HuH-7.5 (cell line): ENCODE data around the gene CCDC77.

ENCODE experiments used
- DNase-seq: peaks from one replicate; pipeline ENCODE4 v3.0.0; 2011; ENCODE audit warnings: low spot score

The CCDC77 gene

DNA sequence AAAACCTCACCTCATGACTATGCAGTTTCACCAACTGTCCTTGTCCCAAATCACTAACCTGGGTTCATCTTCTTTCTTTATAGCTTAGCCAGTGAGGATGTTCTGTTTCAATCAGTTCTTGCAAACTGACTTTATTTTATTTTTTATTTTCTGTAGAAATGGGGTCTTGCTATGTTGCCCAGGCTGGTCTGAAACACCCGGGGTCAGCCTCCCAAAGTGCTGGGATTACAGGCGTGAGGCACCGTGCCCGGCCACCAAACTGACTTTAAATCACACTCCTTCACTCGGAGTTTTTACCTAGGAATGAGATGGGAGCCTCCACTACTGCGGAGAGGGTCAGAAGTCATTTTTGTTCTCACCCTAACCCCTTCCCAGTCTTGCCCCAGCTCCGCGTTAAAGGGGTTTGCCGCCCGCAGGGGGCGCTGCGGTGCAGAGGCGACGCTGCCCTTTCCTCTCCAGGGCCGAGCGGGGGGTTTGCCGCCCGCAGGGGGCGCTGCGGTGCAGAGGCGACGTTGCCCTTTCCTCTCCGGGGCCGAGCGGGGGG lies 51.3 kb downstream of the CCDC77 start:
- no peak for DNase-seq

DNA sequence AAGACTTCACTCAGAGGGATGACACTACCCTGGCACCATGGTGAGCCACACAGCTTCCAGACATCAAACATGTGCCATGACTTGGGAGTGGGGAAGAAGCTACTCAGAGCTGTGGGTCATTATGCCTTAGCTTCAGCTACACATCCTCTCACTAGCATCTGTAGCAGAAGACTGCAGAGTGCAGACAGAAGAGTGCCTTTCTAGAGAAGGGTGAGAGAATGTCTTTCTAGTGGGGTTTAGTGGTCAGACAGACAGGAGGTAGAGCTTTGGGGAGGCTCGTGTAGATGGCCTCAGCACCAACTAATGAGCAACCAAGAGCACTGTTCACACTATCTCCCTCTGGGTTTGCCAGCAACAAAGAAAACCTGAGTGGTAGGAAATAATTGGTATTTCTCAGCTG lies 53.4 kb downstream of the CCDC77 start:
- no peak for DNase-seq

DNA sequence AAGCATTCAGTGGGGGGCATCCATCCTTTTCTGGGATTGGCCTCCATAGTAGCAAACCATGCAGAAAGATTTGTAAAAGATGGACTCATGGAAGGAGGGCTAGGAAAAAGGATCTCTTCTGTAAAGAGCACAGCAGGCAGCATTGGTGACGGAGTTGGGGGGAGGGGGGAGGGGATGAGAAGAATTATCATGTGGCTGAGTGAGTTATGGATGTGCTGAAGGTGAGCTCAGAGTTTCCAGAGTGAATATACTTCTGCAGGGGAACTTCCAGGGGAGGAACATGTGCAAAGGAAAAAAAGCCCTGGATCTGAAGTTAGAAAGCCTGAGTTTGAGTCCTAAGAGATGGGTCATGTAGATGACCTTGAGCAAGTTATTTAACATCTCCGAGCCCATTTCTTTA lies 54.4 kb downstream of the CCDC77 start:
- DNase-seq: no peak

DNA sequence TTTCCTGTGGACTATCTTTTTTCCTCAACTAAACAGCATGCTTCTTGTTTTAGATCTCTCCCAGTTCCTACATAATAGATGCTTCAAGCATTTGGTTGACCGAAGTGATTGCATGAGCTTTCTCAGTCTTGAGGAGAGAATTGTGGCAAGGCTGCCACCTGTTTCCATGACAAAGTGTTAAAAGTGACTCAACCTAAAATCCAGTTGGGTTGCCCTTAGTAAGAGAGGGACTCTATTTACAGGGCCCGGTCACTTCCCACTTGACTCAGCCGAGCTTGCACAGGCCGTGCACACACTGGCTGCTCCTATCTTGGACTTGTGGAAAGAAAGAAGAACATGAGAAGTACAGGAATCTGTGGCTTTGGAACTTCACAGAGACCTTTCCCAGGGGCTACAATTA lies 56.2 kb downstream of the CCDC77 start:
- no peak for DNase-seq

DNA sequence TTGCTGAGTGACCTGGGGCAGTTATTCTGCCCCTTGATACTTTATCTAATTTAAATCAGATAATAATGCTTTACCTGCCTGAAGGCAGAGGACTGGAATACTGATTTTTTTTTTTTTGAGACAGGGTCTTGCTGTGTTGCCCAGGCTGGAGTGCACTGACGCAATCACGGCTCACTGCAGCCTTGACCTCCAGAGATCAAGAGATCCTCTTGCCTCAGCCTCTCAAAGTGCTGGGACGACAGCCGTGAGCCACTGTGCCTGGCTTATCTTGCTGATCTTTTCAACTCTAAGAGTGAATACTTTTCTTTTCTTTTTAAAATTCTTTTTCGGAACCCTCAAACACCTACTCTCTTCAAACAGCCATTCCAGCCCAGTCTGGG lies 57.6 kb downstream of the CCDC77 start:
- DNase-seq: no peak

DNA sequence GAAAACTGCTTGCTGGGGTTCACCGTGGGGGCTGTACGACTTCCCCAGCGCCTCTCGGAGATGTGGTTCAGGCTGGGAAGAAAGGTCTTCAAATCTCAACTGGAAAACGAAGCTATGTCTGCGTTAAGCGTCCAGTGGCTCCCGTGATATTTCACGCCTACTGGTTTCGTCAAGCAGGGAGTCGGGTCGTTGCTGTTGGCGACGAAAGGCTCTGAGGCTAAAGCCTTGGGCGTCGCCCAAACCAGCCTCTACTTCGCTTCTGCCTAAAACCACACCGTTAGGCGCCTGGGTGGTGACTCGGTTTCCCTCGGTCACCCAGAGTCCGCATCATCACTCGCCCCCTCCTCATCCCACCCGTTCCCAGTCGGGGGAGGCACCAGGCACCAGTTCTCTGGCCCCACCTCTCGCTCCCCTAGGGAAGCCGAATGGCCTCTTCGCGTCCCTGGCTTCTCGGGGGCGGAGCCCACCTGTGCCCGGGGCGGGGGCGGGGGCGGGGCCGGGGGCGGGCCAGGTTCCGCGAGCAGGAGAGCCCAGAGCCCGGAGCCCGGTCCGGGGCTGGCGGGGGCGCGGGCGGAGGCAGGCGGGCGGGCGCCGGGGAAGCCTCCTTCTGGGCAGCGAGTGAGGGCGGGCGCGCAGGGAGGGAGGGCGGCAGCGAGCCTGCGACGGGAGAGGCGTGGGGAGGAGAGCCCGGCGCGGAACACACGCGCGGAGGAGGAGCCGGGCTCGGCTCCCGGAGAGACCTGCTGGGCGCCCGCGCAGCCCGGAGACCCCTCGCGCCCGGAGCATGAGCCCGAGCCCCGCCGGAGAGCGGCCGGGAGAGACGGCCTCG lies 58.2 kb downstream of the CCDC77 start, which contains the start of gene B4GALNT3:
TSS of gene B4GALNT3 (plus strand) at position 510 of the 829 bp plus-strand sequence. CDS start 438 bp downstream, outside the sequence.
- DNase-seq: peak; percentile 94

DNA sequence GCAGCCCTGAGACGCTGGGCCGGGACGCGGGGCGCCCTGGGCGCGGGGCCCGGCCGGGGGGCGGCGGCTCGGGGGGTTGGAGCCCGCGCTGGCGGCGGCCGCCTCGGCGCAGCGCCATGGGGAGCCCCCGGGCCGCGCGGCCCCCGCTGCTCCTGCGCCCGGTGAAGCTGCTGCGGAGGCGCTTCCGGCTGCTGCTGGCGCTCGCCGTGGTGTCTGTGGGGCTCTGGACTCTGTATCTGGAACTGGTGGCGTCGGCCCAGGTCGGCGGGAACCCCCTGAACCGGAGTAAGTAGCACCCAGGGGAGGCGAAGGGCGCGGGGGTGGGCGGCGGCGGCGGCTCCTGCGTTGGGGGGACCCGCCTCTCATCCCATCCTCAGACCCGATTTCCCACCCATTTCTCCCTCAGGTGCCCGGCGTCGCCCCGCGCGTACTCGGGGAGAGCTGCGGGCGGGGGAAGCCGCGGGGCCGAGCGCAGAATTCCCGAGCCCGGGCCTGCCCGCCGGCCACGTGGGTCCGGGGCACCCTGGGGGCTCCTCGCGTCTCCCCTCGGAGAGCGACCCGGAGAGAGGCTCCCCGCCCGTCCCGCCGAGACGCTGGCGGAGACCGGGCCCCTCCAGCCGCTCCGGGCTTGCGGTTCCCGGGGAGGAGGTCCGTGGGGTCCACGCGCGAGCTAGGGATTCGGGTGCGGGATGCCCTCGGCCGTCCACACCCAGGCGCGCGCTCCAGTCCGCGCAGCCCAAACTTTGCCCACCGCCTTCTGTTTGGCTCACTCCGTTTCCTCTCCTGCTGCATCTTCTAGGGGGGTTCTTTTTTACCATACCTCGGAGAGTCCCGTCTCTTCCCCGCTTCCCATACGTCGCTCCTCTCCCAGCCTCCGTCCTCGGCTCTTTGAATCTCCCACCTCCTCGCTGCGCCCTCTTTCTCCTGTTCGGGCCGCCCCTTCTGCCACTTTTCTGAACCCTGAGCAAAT lies 59.1 kb downstream of the CCDC77 start:
- DNase-seq: peak; percentile 59

DNA sequence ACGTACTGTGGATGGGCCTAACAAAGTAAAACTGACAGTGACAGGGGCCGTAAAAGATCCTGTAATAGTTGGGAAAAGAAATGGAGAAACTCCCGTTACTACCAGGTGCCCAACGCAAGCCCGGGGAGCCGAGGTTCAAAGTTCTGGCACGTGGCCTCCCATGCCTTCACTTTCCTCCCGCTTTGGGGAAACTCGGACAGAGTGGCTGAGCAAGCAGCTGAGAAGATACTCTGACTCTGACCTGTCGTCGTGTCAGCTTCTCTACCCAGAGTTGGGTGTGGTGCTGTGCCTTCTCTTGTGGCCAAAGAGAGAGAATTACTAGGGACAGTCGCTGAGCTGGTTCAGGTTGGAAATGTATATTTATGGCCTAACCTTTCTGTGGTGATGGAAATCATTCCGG lies 60.0 kb downstream of the CCDC77 start:
- no peak for DNase-seq

DNA sequence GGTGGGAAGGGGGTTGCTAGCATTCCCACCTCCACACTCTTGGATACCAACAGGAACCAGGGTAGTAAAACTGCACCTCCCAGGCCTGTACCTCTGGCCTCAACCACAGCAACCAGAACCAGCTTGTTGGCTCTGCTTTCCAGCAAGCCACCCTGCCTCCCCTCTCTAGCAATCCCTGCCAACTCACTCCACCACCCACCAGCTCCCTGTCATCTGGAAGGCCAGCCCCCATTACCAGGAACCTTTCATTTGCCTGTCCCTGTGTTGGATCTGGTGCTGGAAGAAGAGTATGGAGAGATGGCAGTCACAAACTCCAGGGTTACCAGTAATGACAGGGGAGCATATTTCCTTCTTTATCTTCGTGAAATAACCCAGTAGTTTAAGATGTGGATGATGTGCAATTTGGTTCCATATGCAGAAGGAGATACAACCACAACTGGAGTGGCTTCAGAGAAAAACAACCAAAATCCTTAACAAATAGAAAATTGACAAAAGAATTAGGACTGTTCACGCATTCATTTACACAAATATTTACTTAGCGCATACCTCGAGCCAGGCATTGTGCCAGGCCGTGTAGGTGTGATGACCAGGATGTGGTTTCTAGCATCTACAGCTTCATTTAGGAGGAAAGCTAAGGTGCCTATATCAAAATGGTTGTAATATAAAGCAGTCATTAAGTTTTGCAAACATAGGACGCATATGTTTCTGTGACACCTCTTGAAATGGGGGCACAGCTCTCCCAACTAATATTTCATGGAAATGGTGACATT lies 61.7 kb downstream of the CCDC77 start:
- peak; percentile 47 for DNase-seq

DNA sequence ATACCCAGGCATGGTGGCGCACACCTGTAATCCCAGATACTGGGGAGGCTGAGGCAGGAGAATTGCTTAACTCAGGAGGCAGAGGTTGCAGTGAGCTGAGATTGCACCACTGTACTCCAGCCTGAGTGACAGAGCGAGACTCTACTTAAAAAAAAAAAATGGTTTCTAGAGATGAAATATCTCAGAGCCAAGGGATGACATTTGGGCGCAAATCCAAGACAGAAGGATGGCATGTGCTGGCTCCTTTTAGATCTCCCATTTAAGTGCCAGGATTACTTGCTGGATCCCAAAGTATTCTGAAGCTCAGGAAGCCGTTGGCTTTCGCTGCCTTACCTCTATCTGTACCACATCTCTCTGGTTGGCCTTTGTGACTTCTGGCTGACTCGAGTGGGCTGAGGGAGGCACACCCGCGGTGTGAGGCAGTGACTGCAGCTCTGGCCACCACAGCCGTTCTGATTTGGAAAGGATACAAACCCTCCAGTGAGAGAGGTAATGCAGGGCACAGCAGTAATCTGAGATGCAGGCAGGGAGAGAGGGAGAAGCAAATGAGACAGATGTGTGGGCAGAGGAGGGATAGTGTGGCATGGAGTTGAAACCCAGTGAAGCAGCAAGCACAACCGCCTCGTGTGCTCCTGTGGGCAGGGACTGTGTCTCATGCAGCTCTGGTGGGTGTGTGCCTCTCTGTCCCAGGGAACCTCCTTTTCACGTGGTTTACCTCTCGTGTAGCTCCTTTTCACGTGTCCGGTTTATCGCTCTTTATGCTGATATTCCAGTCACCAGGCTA lies 63.2 kb downstream of the CCDC77 start:
- DNase-seq: no peak

DNA sequence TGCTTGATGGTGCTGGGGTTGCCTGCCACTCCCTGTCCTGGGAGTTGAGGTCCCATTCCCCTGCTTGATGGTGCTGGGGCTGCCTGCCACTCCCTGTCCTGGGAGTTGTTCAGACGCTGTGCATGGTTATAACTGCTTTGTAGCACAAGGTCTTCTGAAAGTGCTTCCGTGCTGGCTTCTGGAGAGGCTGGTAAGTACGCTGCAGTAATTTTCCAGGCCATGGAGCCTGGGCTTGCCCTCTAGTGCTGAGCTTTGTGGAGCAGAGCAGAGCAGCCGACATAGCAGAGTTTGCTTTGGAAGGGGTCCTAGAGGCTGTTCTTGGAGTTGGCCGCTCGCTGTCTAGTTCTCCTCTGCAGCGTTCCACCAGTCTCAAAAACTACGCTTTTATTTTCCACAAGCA lies 64.6 kb downstream of the CCDC77 start:
- DNase-seq: no peak

DNA sequence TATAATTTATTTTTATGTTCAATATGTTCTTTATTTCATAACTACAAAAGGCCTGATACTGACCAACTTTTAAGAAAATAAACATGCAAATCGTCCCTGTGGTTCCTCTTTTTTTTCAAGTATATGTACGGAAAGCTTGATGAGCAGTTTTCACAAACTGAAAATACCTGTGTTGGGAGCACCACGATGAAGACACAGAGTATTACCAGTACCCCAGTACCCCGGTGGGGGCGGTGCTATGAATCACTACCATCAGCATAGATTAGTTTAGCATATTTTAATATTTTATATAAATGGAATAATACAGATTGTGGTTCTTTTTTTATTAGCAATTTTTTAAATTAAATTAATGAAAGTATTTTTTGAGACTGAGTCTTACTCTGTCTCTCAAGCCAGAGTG lies 65.3 kb downstream of the CCDC77 start:
- no peak for DNase-seq

DNA sequence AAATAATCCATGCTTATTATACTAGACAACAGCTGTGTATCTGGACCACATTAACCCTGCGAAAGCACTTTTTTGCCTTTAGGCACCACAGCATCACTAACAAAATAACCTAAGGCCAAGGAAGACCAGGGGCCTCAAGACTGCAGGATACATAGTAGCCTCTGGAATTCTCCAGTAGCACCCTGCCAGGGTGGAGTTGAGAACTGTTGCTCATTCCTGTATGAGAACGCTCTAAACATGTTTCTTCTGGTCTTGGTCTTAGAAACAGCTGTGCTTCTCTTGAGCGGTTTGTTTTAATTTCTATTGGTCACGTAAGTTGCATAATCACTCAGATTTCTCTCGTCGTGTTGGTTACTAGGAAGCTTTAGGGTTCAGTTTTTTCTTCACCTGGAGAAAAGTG lies 66.1 kb downstream of the CCDC77 start:
- DNase-seq: no peak

DNA sequence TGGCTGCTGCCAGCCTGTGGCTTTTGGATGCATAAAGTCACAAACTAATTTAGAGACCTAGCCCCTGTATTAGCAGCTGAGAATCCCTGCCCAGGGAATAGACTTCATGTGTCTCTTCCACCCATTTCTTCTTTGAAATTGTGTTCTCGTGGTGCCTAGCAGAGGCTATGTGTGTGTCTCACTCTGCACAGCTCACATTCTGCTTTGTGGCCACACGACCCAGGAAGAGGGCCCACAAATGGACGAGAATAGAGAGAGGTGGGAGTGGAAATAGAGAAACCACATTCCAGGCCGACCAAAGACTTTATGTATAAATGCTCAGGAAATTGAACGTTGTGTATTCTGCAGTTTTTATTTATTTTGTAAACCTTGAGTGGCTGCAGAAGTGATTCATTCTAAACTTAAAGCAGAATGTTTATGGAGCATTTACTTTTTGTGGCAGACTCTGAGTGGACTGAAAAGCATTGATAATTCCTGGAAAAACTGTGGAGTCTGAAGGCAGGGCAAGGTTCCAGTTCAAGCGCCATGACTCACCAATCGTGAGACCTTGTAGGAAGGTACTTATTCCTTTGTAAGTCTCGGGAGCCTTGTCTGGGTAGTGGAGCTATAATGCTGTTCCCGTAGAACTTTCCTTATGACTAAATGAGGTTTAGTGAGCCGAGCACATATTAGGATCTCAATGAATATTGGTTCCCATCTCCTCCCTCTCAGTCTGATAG lies 67.4 kb downstream of the CCDC77 start:
- no peak for DNase-seq

DNA sequence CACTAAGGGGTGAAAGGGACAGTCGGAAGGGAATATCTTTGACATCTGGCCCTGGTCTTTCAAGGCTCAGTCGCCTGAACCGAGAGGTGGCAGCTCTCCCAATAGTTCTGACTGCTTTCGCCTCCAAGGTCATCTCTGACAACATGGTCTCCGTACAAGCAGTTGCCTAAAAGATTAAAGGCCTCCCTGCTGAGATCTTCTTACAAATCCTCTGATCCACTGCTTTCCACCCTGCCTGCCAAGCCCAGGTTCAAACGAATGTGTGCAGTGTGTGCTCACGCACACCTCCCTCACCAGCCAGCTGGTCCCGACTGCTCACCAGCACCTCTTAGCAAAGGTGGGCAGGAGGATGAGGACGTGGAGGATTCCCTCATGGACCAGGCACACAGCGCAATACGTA lies 68.7 kb downstream of the CCDC77 start:
- no peak for DNase-seq

DNA sequence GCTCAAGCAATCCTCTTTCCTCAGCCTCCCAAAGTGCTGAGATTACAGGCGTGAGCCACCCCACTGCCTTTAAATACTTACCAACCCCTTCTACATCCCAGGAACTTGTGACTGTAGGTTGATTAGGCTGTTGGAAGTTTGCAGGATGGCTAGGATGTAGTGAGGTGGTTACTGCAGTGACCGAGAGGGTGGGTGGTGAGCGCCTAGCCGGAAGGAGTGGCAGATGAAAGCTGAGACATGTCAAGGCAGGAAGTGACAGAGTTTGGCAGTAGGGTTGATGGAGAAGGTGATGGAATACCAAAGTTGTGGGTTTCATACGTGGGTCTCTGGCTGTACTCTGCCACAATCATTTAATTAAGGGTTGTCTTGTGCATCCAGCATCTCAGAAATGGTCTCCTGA lies 71.8 kb downstream of the CCDC77 start:
- no peak for DNase-seq

DNA sequence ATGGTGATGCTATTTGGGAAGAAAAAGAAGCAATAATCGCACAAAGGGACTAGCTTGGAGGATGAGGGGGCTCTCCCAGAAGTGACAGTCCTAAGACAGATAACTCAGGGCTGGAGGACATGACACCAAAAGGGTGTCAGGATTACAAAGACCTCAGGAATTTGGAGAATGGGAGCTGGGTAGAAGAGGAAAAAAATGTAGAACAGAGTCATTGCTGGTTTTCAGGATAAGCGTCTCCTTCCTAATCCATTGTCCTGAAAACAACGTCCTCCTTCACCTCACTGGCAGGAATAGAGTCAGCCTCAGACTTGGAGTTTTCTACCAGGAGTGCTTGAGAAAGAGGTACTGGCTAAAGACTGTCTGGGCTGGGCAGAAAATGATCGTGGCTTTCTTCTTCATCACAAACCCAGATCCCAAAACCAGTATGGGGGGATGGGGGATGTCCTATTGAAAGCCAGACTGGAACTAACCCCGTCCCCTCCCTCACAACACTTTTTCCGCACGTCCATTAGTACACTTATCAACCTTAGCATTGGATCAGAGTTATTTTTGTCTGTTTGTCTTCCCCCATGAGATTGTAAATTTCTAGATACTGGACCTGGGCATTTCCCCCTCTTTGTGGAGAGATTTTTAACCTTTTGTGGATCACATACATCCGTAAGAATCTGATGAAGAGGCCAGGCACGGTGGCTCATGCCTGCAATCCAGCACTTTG lies 72.6 kb downstream of the CCDC77 start:
- DNase-seq: no peak

DNA sequence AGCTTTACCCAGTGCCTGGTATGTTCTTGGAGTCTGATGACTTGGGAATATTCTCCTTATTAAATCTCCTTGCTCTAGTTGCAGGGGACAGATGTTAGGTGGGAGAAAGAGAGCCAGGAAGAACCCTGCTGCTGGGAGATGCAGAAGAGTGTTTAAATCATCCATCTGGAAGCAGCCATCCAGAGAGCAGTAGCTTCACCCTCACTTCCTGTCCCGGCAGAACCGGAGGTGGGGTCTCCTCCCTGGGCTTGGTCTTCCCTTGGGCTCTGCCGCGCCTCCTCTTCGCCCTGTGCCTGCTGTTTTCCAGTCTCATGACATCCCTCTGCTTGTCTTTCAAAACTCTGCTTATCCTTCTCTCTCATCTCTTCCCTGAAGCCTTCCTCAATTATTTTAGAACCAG lies 73.8 kb downstream of the CCDC77 start:
- no peak for DNase-seq

DNA sequence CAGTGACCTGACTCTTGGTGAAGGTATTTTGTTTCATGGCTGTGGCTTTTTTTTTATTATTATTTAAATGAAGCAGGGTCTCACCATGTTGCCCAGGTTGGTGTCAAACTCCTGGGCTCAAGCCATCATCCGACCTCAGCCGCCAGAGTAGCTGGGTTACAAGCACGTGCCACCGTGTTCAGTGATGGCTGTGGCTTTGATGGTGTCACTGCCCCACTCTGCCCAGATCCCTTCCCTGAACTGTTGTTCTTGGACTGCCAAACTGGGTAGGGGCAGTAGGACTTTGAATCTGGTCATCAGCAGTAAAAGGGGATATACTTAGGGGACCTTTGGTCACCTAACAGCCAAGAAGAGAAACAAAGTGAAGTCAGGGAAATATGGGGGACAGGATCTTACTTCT lies 77.7 kb downstream of the CCDC77 start:
- DNase-seq: no peak
